T follicular helper cell (primary cell): ENCODE data around the gene ACTA2.

ENCODE experiments used
- DNase-seq: peaks from one replicate; pipeline ENCODE4 v3.0.0-alpha.2; 2020; ENCODE audit warnings: low read depth

ACTA2 gene

GRCh38 chr10:88920198-88920597, 32.4 kb downstream of the ACTA2 start:
- DNase-seq = no peak

- DNase-seq = no peak
Measured at GRCh38 chr10:88919041-88919440, 33.5 kb downstream of the ACTA2 start.

GRCh38 chr10:88918191-88918905, 34.2 kb downstream of the ACTA2 start:
- no peak for DNase-seq

- no peak for DNase-seq
Measured at GRCh38 chr10:88916986-88917385, 35.6 kb downstream of the ACTA2 start.

GRCh38 chr10:88916231-88916630, 36.3 kb downstream of the ACTA2 start:
- DNase-seq = no peak

- DNase-seq = no peak
Measured at GRCh38 chr10:88915781-88916180, 36.8 kb downstream of the ACTA2 start.

- no peak for DNase-seq
Measured at GRCh38 chr10:88913788-88914187, 38.8 kb downstream of the ACTA2 start.

- no peak for DNase-seq
Measured at GRCh38 chr10:88913127-88913526, 39.4 kb downstream of the ACTA2 start.

- DNase-seq = no peak
Measured at GRCh38 chr10:88911851-88912250, 40.7 kb downstream of the ACTA2 start.

GRCh38 chr10:88911116-88911515, 41.5 kb downstream of the ACTA2 start:
- DNase-seq = no peak

GRCh38 chr10:88908194-88908593, 44.4 kb downstream of the ACTA2 start:
- DNase-seq = no peak

- no peak for DNase-seq
Measured at GRCh38 chr10:88906921-88907320, 45.7 kb downstream of the ACTA2 start.

GRCh38 chr10:88903715-88904114, 48.9 kb downstream of the ACTA2 start:
- DNase-seq = no peak

- no peak for DNase-seq
Measured at GRCh38 chr10:88901984-88902789, 50.4 kb downstream of the ACTA2 start.

GRCh38 chr10:88901206-88901983, 51.2 kb downstream of the ACTA2 start:
- no peak for DNase-seq

- no peak for DNase-seq
Measured at GRCh38 chr10:88899886-88900285, 52.7 kb downstream of the ACTA2 start.

GRCh38 chr10:88898727-88899126, 53.8 kb downstream of the ACTA2 start:
- no peak for DNase-seq

GRCh38 chr10:88896994-88897853, 55.3 kb downstream of the ACTA2 start:
- no peak for DNase-seq

- DNase-seq = no peak
Measured at GRCh38 chr10:88896372-88896993, 56.1 kb downstream of the ACTA2 start.

GRCh38 chr10:88895250-88895649, 57.3 kb downstream of the ACTA2 start:
- no peak for DNase-seq

- DNase-seq = no peak
Measured at GRCh38 chr10:88893611-88894010, 59.0 kb downstream of the ACTA2 start.
